ENCODE measurements around the gene NCAPH2. TPM values are rescaled to one million over a fixed set of nuclear protein-coding genes. Genes with fewer than 3 reads are reported as not detected.

The NCAPH2 gene
- total and polyA plus RNA-seq, 2 of the 8 experiments (the other 6 are each of a cell fraction or from before 2014, with no cell fraction given), result 62.2 to 81.6 TPM

DNA sequence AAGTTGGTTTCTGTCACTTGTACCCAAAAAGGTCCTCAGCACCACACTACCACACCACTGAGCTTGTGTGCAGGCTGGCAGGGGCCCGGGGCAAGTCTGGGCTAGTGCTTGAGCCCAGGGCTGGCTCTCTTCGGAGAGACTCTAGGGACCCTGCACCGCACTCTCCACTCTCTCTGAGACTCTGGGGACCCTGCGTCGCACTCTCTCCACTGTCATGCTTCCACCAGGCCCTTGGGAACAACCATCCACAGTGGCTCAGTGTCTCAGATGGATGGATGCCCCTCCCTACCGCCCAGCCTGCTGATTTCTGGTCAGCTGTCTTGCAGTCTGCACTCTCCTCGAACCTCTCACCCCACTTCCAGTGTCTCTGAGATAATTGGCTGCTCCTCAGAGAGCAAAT, 31.2 kb upstream of the NCAPH2 start (continued):
- TF ChIP-seq, protein P1, sequence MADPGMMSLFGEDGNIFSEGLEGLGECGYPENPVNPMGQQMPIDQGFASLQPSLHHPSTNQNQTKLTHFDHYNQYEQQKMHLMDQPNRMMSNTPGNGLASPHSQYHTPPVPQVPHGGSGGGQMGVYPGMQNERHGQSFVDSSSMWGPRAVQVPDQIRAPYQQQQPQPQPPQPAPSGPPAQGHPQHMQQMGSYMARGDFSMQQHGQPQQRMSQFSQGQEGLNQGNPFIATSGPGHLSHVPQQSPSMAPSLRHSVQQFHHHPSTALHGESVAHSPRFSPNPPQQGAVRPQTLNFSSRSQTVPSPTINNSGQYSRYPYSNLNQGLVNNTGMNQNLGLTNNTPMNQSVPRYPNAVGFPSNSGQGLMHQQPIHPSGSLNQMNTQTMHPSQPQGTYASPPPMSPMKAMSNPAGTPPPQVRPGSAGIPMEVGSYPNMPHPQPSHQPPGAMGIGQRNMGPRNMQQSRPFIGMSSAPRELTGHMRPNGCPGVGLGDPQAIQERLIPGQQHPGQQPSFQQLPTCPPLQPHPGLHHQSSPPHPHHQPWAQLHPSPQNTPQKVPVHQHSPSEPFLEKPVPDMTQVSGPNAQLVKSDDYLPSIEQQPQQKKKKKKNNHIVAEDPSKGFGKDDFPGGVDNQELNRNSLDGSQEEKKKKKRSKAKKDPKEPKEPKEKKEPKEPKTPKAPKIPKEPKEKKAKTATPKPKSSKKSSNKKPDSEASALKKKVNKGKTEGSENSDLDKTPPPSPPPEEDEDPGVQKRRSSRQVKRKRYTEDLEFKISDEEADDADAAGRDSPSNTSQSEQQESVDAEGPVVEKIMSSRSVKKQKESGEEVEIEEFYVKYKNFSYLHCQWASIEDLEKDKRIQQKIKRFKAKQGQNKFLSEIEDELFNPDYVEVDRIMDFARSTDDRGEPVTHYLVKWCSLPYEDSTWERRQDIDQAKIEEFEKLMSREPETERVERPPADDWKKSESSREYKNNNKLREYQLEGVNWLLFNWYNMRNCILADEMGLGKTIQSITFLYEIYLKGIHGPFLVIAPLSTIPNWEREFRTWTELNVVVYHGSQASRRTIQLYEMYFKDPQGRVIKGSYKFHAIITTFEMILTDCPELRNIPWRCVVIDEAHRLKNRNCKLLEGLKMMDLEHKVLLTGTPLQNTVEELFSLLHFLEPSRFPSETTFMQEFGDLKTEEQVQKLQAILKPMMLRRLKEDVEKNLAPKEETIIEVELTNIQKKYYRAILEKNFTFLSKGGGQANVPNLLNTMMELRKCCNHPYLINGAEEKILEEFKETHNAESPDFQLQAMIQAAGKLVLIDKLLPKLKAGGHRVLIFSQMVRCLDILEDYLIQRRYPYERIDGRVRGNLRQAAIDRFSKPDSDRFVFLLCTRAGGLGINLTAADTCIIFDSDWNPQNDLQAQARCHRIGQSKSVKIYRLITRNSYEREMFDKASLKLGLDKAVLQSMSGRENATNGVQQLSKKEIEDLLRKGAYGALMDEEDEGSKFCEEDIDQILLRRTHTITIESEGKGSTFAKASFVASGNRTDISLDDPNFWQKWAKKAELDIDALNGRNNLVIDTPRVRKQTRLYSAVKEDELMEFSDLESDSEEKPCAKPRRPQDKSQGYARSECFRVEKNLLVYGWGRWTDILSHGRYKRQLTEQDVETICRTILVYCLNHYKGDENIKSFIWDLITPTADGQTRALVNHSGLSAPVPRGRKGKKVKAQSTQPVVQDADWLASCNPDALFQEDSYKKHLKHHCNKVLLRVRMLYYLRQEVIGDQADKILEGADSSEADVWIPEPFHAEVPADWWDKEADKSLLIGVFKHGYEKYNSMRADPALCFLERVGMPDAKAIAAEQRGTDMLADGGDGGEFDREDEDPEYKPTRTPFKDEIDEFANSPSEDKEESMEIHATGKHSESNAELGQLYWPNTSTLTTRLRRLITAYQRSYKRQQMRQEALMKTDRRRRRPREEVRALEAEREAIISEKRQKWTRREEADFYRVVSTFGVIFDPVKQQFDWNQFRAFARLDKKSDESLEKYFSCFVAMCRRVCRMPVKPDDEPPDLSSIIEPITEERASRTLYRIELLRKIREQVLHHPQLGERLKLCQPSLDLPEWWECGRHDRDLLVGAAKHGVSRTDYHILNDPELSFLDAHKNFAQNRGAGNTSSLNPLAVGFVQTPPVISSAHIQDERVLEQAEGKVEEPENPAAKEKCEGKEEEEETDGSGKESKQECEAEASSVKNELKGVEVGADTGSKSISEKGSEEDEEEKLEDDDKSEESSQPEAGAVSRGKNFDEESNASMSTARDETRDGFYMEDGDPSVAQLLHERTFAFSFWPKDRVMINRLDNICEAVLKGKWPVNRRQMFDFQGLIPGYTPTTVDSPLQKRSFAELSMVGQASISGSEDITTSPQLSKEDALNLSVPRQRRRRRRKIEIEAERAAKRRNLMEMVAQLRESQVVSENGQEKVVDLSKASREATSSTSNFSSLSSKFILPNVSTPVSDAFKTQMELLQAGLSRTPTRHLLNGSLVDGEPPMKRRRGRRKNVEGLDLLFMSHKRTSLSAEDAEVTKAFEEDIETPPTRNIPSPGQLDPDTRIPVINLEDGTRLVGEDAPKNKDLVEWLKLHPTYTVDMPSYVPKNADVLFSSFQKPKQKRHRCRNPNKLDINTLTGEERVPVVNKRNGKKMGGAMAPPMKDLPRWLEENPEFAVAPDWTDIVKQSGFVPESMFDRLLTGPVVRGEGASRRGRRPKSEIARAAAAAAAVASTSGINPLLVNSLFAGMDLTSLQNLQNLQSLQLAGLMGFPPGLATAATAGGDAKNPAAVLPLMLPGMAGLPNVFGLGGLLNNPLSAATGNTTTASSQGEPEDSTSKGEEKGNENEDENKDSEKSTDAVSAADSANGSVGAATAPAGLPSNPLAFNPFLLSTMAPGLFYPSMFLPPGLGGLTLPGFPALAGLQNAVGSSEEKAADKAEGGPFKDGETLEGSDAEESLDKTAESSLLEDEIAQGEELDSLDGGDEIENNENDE (IDR thresholded peaks at IDR 0.05; ENCODE audit: insufficient replicate concordance, low read length), result no peak
- TF ChIP-seq RXRA (IDR thresholded peaks at IDR 0.05; ENCODE audit: insufficient read depth, low read depth, low read length) (no peak), SIRT6 (IDR thresholded peaks at IDR 0.05; ENCODE audit: low read length) (no peak), YY1 (IDR thresholded peaks at IDR 0.05; ENCODE audit: low read depth, low read length) (no peak)

Data from H1 (cell line).